Right renal pelvis (tissue), 4 donors: ENCODE data around the gene P4HB. TPM values are rescaled to one million over a fixed set of nuclear protein-coding genes. Genes with fewer than 3 reads are reported as not detected.

Experiments
- DNase-seq, 4 donors: peaks; one replicate each; pipeline ENCODE4 v3.0.0-alpha.2; 2013; ENCODE audit warnings: low read depth in 4 of 4, low spot score in 3 of 4, missing footprints in 1 of 4
- polyA plus RNA-seq, 4 donors: library from polyadenylated mRNA; unstranded; fragments of 120-200 nt; gene quantifications; one replicate each; pipeline ENCODE4 v1.2.1, GENCODE V29; 2013; ENCODE audit not compliant: insufficient read length in 4 of 4

P4HB gene
- polyA plus RNA-seq = 100 to 1,000 TPM; 407 to 439 (median 410) TPM

DNA sequence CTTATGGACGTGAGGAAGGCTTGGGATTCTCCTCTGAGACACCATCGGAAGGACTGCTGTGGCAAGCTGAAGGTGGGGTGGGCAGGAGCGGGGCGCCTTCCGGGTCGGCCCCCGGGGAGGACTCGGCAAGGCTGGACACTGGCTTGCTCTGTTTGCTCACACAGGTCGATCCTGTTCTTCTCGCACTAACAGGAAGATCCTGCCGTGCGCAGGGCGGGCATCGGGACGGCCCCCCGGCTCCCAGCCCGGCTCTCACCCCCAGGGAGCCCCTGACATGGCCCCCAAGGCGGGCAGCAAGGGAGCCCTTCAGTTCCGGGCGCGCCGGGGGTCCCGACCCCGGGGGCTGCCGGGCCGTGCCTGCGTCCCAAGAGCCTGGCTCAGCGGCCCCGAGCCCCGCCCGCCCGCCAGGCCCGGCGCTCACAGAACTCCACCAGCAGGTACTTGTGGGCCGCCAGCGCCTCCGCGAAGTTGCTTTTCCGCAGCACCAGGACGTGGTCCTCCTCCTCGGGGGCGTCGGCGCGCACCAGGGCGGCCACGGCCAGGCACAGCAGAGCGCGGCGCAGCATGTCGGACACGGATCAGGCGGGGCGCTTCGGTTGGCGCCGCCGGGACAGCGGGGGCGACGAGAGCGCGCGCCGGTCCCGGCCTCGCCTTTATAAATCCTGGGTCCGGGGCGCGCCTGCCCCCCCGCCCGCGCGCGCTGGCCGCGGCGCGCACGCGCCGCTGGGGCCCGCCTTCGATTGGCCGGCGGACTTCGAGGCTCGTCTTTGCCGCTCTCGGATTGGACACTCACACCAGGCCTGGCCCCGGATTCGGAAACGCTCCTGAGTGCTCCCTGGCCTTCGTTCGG lies at the start of gene P4HB:
Gene P4HB (minus strand): TSS at position 630 of the 850 bp plus-strand sequence. CDS start 64 bp downstream, at position 566.
- DNase-seq = no peak

DNA sequence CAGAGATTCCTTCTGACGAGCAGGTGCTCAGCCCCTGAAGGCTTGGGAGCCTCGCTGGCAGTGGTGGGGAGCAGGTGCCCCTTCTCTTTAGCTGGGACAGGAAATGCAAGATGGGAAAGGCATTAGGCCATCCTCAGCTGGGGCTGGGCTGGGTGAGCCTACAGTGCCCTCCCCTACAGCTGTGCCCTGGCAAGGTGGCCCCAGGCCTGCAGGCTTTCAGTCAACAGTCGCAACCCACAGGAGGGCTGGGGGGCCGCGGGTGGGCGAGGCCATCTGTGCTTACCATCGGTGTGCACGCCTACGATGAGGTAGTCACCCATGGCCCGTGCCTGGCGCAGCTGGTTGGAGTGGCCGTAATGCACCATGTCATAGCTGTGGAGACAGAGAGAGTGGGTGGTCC lies 48.9 kb upstream of the P4HB start:
- no peak for DNase-seq

DNA sequence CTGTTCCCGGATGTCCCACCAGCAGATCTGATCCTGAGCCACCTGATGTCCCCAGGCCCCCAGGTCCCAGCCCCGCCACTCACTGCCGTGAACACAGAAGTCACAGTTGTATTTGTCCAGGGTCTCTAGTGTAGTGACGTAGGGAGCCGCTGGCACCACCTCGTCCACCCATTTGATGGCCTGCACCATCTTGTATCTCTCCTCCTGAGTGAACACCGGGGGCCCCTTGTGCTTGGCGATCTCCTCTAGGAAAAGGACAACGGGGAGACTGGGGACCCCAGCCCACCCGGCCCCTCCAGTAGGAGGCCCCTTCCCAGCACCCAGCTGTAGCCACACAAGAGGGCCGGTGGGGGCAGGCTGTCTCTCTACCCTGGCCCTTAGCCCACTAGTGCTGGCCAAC lies 48.5 kb upstream of the P4HB start:
- DNase-seq = no peak

- DNase-seq = no peak
Measured at GRCh38 chr17:81907219-81908145, 47.1 kb upstream of the P4HB start.

DNA sequence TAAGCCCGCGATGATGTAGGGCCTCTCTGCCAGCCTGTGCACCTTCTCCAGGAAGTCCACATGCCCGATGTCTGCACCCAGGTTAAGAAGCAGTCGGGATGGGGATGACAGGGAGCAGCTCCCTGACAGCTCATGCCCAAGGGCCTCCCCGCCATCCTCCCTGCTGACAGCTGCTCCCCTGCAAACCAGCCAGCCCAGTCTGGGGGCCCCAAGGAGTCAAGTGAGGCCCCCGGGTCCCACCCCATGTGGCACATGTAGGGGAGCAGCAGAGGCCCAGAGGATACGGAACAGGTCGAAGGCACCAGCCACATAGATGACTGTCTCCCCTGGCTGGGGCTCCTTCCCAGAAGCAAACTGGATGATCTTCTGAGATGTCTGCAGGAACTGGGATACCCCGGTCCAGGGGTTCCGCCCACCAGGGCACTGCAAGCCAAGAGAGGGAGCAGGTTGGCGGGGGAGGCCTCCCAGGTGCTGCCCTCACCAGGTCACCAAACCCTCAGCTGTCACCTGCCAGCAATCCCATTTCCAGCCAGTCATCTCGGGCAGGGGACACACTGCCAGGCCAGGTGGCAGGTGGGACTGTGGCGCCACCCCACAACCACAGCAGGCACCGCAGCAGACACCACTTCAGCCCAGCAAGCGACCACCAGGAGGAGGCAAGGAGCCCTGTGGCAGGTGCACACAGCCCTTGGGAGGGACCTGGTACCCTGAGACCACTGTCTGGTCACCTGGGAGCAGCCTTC lies 46.3 kb upstream of the P4HB start:
- DNase-seq = no peak

- no peak for DNase-seq
Measured at GRCh38 chr17:81905993-81906392, 45.7 kb upstream of the P4HB start.

GRCh38 chr17:81905424-81905875 lies 45.1 kb upstream of the P4HB start:
- DNase-seq = no peak

- DNase-seq = no peak
Measured at GRCh38 chr17:81904600-81905423, 44.5 kb upstream of the P4HB start.

GRCh38 chr17:81903896-81904599 lies 43.7 kb upstream of the P4HB start:
- no peak for DNase-seq

- DNase-seq = no peak
Measured at GRCh38 chr17:81903415-81903831, 43.1 kb upstream of the P4HB start.

DNA sequence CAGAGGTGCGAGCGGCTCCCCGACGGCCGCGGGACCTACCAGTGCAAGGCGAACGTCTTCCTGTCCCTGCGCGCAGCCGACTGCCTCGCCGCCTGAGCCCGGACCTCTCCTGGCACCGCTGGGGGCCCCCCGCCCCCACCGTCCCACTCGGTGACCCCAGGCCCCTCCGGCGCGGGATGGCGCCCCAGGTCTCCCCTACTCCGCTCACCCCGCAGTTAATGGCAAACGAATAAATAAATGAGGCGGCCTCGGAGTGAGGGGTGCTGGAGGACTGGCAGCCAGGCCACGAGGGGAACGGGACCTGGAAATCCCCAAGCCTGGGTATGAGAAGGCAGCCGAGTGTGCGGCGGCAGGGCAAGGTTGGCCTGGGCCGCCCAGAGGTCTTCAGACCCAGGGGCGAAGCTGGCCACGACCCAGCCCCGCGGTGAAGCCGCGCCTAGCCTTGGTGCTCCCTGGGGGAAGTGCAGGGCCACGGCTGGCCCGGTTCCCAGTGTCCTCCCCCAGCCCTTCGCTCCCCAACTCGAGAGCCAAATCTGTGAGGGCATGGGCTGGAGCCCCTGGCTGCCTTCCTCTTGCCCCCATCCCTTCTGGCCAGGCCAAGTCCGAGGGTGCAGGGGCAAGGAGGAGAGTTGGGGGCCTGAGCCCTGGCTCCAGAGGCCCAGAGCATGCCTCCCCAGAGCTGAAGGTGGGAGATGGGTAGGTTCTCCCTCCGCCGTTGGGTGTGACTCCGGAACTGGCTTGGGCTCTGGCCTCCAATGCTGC lies 42.5 kb upstream of the P4HB start:
- no peak for DNase-seq

GRCh38 chr17:81902023-81902652 lies 41.8 kb upstream of the P4HB start, which contains the start of gene NPB:
Gene NPB (plus strand): TSS chr17:81902238. CDS start chr17:81902278, 40 bp downstream.
- DNase-seq = no peak

- no peak for DNase-seq
Measured at GRCh38 chr17:81901167-81902022, 41.1 kb upstream of the P4HB start.

DNA sequence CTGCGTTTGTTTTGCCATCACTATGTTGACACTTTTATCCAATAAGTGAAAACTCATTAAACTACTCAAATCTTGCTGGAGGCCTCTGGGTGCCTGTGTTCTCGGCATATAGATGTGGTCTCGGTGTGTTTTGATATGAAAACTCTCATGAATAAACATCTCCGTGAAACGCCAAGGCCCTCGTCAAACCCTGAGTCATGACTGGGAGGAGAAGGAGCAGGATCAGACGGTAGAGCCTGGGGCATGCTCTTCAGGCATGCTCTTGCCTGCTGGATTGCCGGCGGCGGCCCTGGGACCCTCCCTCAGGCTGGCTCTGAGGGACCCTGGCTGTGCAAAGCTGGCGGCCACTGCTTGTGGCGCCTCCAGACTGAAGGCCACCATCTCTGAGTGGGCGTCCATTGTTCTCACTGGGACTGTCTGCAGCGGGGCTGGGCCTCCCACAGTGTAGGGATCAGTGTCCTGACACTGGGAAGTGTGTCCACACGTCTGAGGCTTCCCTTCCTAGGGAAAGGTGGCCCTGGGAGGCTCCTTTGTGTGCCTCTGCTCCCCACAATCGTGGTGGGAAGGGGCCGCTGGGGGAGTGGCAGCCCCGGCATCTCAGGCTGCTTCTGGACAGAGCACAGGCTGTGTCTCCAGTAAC lies 40.0 kb upstream of the P4HB start:
- DNase-seq = no peak

DNA sequence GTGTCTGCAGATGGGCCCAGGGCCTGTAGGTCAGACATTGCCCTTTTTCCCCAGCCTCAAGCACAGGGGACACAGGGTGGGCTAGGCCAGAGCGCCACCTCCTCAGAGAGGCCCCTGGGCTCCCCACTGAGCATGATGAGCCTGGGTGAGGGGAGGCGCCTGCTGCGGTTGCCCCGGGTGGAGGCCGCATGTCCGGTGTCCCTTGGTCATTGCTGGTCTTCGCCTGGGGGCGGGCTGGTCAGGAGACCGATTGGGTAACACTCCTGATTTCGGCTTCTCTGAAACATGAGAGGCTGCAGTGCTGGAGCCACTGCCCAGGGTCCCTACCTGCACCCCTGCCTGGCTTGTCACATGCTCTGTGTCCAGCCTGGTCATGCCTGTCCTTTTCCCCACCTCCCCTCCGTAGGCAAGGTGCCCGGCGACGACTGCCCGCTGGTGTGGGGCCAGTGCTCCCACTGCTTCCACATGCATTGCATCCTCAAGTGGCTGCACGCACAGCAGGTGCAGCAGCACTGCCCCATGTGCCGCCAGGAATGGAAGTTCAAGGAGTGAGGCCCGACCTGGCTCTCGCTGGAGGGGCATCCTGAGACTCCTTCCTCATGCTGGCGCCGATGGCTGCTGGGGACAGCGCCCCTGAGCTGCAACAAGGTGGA lies 39.3 kb upstream of the P4HB start:
- DNase-seq = no peak

- no peak for DNase-seq
Measured at GRCh38 chr17:81898885-81899284, 38.5 kb upstream of the P4HB start.
